HepG2 (cell line): ENCODE data around the gene SV2B.

Experiments
- MEF2D ChIP-seq: sonication (generic); formaldehyde crosslinking; IDR thresholded peaks from 2 replicates; pipeline ENCODE4 v1.5.1; 2020; ENCODE audit warnings: mild to moderate bottlenecking, missing genetic modification reagents
- TF ChIP-seq, protein P1 (sequence below): sonication (generic); formaldehyde crosslinking; IDR thresholded peaks from 2 replicates; pipeline ENCODE4 v1.5.0; 2020; ENCODE audit warnings: mild to moderate bottlenecking, missing genetic modification reagents, moderate library complexity

DNA sequence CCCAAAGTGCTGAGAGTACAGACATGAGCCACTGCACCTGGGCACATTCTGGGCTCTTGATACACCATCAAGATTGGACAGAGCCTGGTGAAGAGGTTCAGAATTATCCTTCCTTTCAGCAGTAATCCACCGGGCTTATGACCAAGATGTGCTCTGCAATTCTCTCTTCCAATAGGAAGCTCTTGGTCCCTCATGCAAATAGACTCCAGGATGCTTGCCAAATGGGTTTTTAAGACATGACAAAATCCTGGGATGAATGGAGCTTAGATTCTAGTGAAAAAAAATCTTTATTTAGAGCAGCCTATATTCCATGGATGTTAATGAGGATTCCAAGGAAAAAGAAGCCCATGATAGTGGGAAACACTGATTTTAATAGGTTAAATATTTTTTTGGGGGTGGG lies 119.1 kb downstream of the SV2B start:
- no peak for TF ChIP-seq MEF2D
- TF ChIP-seq, protein P1, sequence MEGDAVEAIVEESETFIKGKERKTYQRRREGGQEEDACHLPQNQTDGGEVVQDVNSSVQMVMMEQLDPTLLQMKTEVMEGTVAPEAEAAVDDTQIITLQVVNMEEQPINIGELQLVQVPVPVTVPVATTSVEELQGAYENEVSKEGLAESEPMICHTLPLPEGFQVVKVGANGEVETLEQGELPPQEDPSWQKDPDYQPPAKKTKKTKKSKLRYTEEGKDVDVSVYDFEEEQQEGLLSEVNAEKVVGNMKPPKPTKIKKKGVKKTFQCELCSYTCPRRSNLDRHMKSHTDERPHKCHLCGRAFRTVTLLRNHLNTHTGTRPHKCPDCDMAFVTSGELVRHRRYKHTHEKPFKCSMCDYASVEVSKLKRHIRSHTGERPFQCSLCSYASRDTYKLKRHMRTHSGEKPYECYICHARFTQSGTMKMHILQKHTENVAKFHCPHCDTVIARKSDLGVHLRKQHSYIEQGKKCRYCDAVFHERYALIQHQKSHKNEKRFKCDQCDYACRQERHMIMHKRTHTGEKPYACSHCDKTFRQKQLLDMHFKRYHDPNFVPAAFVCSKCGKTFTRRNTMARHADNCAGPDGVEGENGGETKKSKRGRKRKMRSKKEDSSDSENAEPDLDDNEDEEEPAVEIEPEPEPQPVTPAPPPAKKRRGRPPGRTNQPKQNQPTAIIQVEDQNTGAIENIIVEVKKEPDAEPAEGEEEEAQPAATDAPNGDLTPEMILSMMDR, result no peak
